Right atrium auricular region (tissue), 2 donors: ENCODE results near the gene BTK. TPM values are rescaled to one million over a fixed set of nuclear protein-coding genes. Genes with fewer than 3 reads are reported as not detected.

ENCODE experiments used
- DNase-seq: peaks from one replicate; pipeline ENCODE4 v3.0.0-alpha.2; 2019; ENCODE audit warnings: low spot score
- H3K27ac ChIP-seq, 2 donors: fragments of 200-600 bp; sonication (generic); 1 replicate in 1 of 2; 2 replicates in 1 of 2; pipeline ENCODE4 v1.5.1; 2016 to 2019
- H3K27me3 ChIP-seq, 2 donors: fragments of 200-600 bp; sonication (generic); one replicate each; pipeline versions ENCODE4 v1.5.1 to v1.6.0; 2017 to 2019
- H3K36me3 ChIP-seq: fragments of 200-600 bp; sonication (generic); one replicate; pipeline ENCODE4 v1.5.1; 2016
- H3K4me1 ChIP-seq, 2 donors: fragments of 200-600 bp; sonication (generic); one replicate each; pipeline versions ENCODE4 v1.5.1 to v1.6.0; 2017 to 2019
- H3K4me3 ChIP-seq, 2 donors: fragments of 200-600 bp; sonication (generic); 1 replicate in 1 of 2; 2 replicates in 1 of 2; pipeline ENCODE4 v1.5.1; 2017 to 2019; ENCODE audit warnings: mild to moderate bottlenecking in 1 of 2, moderate library complexity in 1 of 2
- H3K9me3 ChIP-seq, 2 donors: fragments of 200-600 bp; sonication (generic); one replicate each; pipeline ENCODE4 v1.5.1; 2019
- CTCF ChIP-seq, 2 donors: fragments of 200-600 bp; sonication (generic); IDR thresholded peaks; one replicate each; pipeline ENCODE4 v1.5.1; 2019; ENCODE audit warnings: antibody characterized with exemption in 2 of 2
- total RNA-seq, 2 donors: library from RNA; depleted of rRNA; stranded (reverse); fragments of >200 nt; gene quantifications; one replicate each; pipeline ENCODE4 v1.1.0, GENCODE V29; 2016

BTK gene
- total RNA-seq, 2 donors from 2014 or later: 2.1 to 2.4 TPM

- no peak for DNase-seq
- H3K27ac ChIP-seq: peak overlapping the region; percentile 91 to 95
- no peaks in the 10 kb centered on the region for H3K9me3 ChIP-seq
- no peak for TF ChIP-seq CTCF (IDR thresholded peaks at IDR 0.05)
- peaks cover 3% of the 10 kb centered on the region for H3K36me3 ChIP-seq
- H3K4me3 ChIP-seq: peak overlapping the region; percentile 58 to 59
- H3K4me1 ChIP-seq: peaks cover 0 to 4% of the 10 kb centered on the region in 2 donors
- H3K27me3 ChIP-seq: no peaks in the 10 kb centered on the region
Observed at GRCh38 chrX:101417981-101418841, 32.2 kb upstream of the BTK start.

GRCh38 chrX:101417190-101417589 lies 31.2 kb upstream of the BTK start:
- no peak overlapping the region for H3K4me3 ChIP-seq
- peaks cover 4% of the 10 kb centered on the region for H3K36me3 ChIP-seq
- TF ChIP-seq CTCF (IDR thresholded peaks at IDR 0.05): no peak
- no peaks in the 10 kb centered on the region for H3K9me3 ChIP-seq
- no peaks in the 10 kb centered on the region for H3K27me3 ChIP-seq
- DNase-seq: no peak
- peak overlapping the region; percentile 91 to 95 for H3K27ac ChIP-seq
- peaks cover 0 to 11% of the 10 kb centered on the region in 2 donors for H3K4me1 ChIP-seq

- Histone ChIP-seq H3K9me3 (no peaks in the 10 kb centered on the region), H3K36me3 (peaks cover 4% of the 10 kb centered on the region), H3K4me1 (peaks cover 0 to 13% of the 10 kb centered on the region in 2 donors), H3K27ac (peak overlapping the region in 1 of 2 donors; percentile 95), H3K27me3 (no peaks in the 10 kb centered on the region), H3K4me3 (no peak overlapping the region)
- no peak for DNase-seq
- no peak for TF ChIP-seq CTCF (IDR thresholded peaks at IDR 0.05)
Observed at GRCh38 chrX:101416691-101417090, 30.7 kb upstream of the BTK start.

- Histone ChIP-seq H3K4me1 (peaks cover 0 to 19% of the 10 kb centered on the region in 2 donors), H3K36me3 (peaks cover 4% of the 10 kb centered on the region), H3K27me3 (no peaks in the 10 kb centered on the region), H3K9me3 (no peaks in the 10 kb centered on the region), H3K4me3 (no peak overlapping the region), H3K27ac (peak overlapping the region; percentile 50 to 83)
- DNase-seq: no peak
- TF ChIP-seq CTCF (IDR thresholded peaks at IDR 0.05): peak; percentile 62 to 85
Observed at GRCh38 chrX:101415180-101416145, 29.5 kb upstream of the BTK start.

- no peak for TF ChIP-seq CTCF (IDR thresholded peaks at IDR 0.05)
- peaks cover 0 to 31% of the 10 kb centered on the region in 2 donors for H3K4me1 ChIP-seq
- DNase-seq: no peak
- peak overlapping the region in 1 of 2 donors; percentile 18 for H3K27ac ChIP-seq
- H3K4me3 ChIP-seq: no peak overlapping the region
- H3K36me3 ChIP-seq: peaks cover 4% of the 10 kb centered on the region
- H3K9me3 ChIP-seq: no peaks in the 10 kb centered on the region
- no peaks in the 10 kb centered on the region for H3K27me3 ChIP-seq
Observed at GRCh38 chrX:101411984-101412383, 26.0 kb upstream of the BTK start.
